Measurements from ENCODE around the gene MRGPRD. TPM values are rescaled to one million over a fixed set of nuclear protein-coding genes. Genes with fewer than 3 reads are reported as not detected.

Gene MRGPRD
- total RNA-seq, 2 experiments from 2014 or later, result not detected

DNA sequence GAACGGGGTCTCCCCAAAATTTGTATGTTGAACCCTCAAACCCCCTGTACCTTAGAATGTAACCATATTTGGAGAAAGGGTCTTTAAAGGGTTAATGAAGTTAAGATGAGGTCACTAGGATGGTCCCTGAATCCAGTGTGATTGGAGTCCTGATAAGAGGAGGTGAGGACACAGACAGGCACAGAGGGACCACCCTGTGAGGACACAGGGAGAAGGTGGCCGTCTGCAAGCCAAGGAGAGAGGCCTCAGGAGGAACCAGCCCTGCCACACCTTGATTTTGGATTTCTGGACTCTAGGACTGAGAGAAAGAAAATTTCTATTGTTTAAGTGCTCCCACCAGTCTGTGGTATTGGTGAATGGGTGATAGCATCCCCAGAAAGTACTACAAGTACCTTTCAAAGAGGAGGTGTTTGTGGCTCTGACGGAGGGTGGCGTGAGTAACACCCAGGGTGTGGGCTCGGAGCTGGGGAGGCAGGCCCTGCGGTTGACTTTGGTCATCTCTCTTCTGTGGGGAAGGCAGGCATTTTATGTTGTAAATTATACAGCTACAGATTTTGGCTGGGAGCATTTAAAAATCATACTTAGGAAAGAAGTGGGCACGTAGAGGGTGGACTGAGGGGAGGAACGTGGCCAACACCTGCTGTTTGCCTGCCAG, 18.4 kb upstream of the MRGPRD start:
- ChIA-PET POLR2A (interaction anchor here (1.0 kb wide), 1 partner anchor 43 kb away, joined by 3 read pairs; no protein-coding TSS in a partner anchor), CTCF (no interaction called here)
- TF ChIP-seq, protein P1, sequence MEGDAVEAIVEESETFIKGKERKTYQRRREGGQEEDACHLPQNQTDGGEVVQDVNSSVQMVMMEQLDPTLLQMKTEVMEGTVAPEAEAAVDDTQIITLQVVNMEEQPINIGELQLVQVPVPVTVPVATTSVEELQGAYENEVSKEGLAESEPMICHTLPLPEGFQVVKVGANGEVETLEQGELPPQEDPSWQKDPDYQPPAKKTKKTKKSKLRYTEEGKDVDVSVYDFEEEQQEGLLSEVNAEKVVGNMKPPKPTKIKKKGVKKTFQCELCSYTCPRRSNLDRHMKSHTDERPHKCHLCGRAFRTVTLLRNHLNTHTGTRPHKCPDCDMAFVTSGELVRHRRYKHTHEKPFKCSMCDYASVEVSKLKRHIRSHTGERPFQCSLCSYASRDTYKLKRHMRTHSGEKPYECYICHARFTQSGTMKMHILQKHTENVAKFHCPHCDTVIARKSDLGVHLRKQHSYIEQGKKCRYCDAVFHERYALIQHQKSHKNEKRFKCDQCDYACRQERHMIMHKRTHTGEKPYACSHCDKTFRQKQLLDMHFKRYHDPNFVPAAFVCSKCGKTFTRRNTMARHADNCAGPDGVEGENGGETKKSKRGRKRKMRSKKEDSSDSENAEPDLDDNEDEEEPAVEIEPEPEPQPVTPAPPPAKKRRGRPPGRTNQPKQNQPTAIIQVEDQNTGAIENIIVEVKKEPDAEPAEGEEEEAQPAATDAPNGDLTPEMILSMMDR (IDR thresholded peaks at IDR 0.05), result no peak
- no peaks in the 10 kb centered on the region for H3K36me3 Mint-ChIP-seq (ENCODE audit: low read depth)
- ATAC-seq, result no peak
- no peak overlapping the region for H3K27ac Mint-ChIP-seq
- intact Hi-C loops (cut with micrococcal nuclease), result no loop called here
- no peak for DNase-seq
- H3K27me3 Mint-ChIP-seq, result peaks cover 3% of the 10 kb centered on the region
- no peaks in the 10 kb centered on the region for H3K4me1 Mint-ChIP-seq (ENCODE audit: low read depth)
- no peak overlapping the region for H3K4me3 Mint-ChIP-seq
- no peaks in the 10 kb centered on the region for H3K9me3 Mint-ChIP-seq

DNA sequence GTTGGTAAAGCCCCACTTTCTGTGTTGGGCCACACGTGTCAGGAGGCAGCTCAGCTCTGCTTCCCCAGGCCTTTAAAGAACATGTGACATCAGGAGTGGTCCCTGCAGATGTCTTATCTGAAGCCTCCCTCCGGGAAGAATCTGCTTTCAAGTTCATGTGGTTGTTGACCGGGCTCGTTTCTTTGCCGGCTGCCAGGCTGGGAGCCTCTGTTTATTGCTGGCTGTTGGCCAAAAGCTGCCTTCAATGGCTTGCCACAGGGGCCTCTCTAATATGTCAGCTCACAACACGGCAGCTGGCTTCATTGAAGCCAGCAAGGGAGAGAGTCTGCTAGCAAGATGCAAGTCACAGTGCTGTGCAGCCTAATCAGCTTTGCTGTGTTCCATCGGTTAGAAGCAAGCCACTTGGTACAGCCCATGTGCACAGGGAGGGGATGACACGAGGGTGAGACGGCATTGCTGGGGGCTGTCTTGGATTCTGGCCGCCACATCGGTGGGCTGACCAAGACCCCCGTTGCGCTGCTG, 17.7 kb upstream of the MRGPRD start:
- Mint-ChIP-seq H3K36me3 (ENCODE audit: low read depth) (no peaks in the 10 kb centered on the region), H3K27me3 (peaks cover 7% of the 10 kb centered on the region), H3K9me3 (no peaks in the 10 kb centered on the region), H3K27ac (no peak overlapping the region), H3K4me3 (no peak overlapping the region), H3K4me1 (ENCODE audit: low read depth) (no peaks in the 10 kb centered on the region)
- no peak for ATAC-seq
- POLR2A ChIA-PET, result interaction anchor here (1.0 kb wide), 1 partner anchor 44 kb away, joined by 3 read pairs; no protein-coding TSS in a partner anchor
- TF ChIP-seq, protein P1 (IDR thresholded peaks at IDR 0.05), result no peak
- DNase-seq, result no peak
- CTCF ChIA-PET, result no interaction called here
- intact Hi-C loops (cut with micrococcal nuclease), result no loop called here

DNA sequence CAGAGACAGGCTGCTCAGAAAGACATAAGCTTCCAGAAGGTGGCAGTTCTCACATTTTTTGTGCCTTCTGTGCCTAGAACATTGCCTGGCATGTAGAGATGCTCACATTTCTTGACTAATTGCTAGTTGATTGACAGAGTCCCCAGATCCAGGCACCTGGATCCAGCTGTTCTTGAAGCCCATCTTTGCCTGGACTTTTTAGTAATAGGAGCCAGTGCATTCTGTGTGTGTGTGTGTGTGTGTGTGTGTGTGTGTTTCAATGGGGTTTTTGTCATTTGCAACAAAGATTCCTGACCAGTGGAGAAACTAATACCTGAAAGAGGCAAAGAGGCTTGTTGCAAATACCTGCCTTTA, 17.2 kb upstream of the MRGPRD start:
- DNase-seq, result no peak
- TF ChIP-seq, protein P1 (IDR thresholded peaks at IDR 0.05), result no peak
- Mint-ChIP-seq H3K27me3 (peaks cover 7% of the 10 kb centered on the region), H3K36me3 (ENCODE audit: low read depth) (no peaks in the 10 kb centered on the region), H3K4me1 (ENCODE audit: low read depth) (no peaks in the 10 kb centered on the region), H3K27ac (no peak overlapping the region), H3K9me3 (no peaks in the 10 kb centered on the region), H3K4me3 (no peak overlapping the region)
- ChIA-PET POLR2A (interaction anchor here (1.0 kb wide), 1 partner anchor 44 kb away, joined by 3 read pairs; no protein-coding TSS in a partner anchor), CTCF (no interaction called here)
- intact Hi-C loops (cut with micrococcal nuclease), result no loop called here
- no peak for ATAC-seq

DNA sequence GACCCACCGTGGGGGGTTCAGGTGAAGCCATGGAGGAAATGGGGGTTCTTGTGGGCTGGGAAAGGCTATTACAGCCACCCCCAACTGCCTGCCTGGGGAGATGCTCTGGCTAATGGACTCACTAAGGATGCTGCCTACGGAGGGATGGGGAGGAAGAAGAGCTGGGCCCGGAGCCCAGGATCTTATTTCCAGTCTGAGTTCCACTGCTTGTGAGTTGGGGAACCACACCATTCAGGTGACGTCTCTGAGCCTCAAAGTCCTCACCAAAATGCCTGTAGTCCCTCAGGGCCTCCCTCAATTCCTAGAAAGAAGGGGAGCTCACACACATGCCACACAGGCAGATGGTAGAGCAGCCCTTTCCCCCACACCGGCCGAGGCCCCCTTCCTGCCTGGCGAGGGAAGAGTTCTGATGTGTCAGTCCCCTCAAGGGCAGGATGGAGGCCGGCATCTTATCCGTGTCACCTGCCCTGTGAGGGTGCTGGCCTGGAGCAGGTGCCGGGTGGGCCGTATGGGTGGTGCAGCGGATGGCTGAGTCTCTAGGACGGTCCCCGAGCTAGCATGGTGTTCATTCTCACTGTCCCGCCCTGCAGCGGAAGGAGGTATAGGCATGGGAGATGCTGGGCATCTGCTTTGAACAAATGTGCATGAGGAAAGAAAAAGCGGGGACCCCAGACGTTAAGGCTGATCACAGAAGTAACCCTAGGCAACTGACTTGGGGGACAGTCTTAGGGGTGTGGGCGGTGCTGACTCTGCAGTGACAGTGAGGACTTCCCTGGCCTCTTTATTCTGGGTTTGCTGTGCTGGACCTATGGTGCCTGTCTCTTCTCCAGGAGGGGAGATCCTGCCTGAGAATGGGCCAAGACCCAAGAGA, 16.6 kb upstream of the MRGPRD start:
- no peak for DNase-seq
- no peak overlapping the region for H3K27ac Mint-ChIP-seq

More for the DNA sequence above, 16.6 kb upstream of the MRGPRD start:
- intact Hi-C loops (cut with micrococcal nuclease), result no loop called here
- H3K4me3 Mint-ChIP-seq, result no peak overlapping the region
- peaks cover 8% of the 10 kb centered on the region for H3K27me3 Mint-ChIP-seq
- ChIA-PET CTCF (no interaction called here), POLR2A (no interaction called here)
- no peaks in the 10 kb centered on the region for H3K36me3 Mint-ChIP-seq (ENCODE audit: low read depth)
- TF ChIP-seq, protein P1 (IDR thresholded peaks at IDR 0.05), result no peak
- ATAC-seq, result no peak
- no peaks in the 10 kb centered on the region for H3K9me3 Mint-ChIP-seq
- no peaks in the 10 kb centered on the region for H3K4me1 Mint-ChIP-seq (ENCODE audit: low read depth)

Measured in activated CD8-positive, alpha-beta T cell treated with anti-CD3 and anti-CD28 coated beads for 36 hours (primary cell).